Measurements from ENCODE around the gene NRXN2. TPM values are rescaled to one million over a fixed set of nuclear protein-coding genes. Genes with fewer than 3 reads are reported as not detected.

The NRXN2 gene
- total RNA-seq, 1 donor from 2014 or later, result 10.0 TPM

- Mint-ChIP-seq H3K9me3 (no peaks in the 10 kb centered on the region), H3K27ac (ENCODE audit: unreplicated experiment) (no peak overlapping the region), H3K36me3 (ENCODE audit: low read depth) (no peaks in the 10 kb centered on the region), H3K27me3 (ENCODE audit: low read depth) (peaks cover 44% of the 10 kb centered on the region), H3K4me3 (no peak overlapping the region), H3K4me1 (peaks cover 28% of the 10 kb centered on the region)
- TF ChIP-seq CTCF (conservative IDR thresholded peaks at IDR 0.05), result no peak
- DNase-seq (ENCODE audit: low read depth, low spot score), result no peak
Observed at GRCh38 chr11:64647019-64647779, 75.8 kb downstream of the NRXN2 start.

GRCh38 chr11:64644647-64645275, 78.2 kb downstream of the NRXN2 start:
- Mint-ChIP-seq H3K27me3 (ENCODE audit: low read depth) (peaks cover 44% of the 10 kb centered on the region), H3K4me1 (peaks cover 28% of the 10 kb centered on the region), H3K9me3 (no peaks in the 10 kb centered on the region), H3K36me3 (ENCODE audit: low read depth) (no peaks in the 10 kb centered on the region), H3K27ac (ENCODE audit: unreplicated experiment) (no peak overlapping the region), H3K4me3 (peak overlapping the region; percentile 46)
- peak; percentile 44 for TF ChIP-seq CTCF (conservative IDR thresholded peaks at IDR 0.05)
- no peak for DNase-seq (ENCODE audit: low read depth, low spot score)

- peaks cover 39% of the 10 kb centered on the region for H3K27me3 Mint-ChIP-seq (ENCODE audit: low read depth)
- TF ChIP-seq CTCF (conservative IDR thresholded peaks at IDR 0.05), result no peak
- H3K36me3 Mint-ChIP-seq (ENCODE audit: low read depth), result no peaks in the 10 kb centered on the region
- peaks cover 24% of the 10 kb centered on the region for H3K4me1 Mint-ChIP-seq
- peak overlapping the region; percentile 75 for H3K4me3 Mint-ChIP-seq
- H3K27ac Mint-ChIP-seq (ENCODE audit: unreplicated experiment), result no peak overlapping the region
- no peaks in the 10 kb centered on the region for H3K9me3 Mint-ChIP-seq
- no peak for DNase-seq (ENCODE audit: low read depth, low spot score)
Observed at GRCh38 chr11:64643920-64644646, 78.9 kb downstream of the NRXN2 start.

- TF ChIP-seq CTCF (conservative IDR thresholded peaks at IDR 0.05), result no peak
- H3K4me3 Mint-ChIP-seq, result peak overlapping the region; percentile 57
- no peak overlapping the region for H3K27ac Mint-ChIP-seq (ENCODE audit: unreplicated experiment)
- H3K9me3 Mint-ChIP-seq, result no peaks in the 10 kb centered on the region
- no peak for DNase-seq (ENCODE audit: low read depth, low spot score)
- peaks cover 39% of the 10 kb centered on the region for H3K27me3 Mint-ChIP-seq (ENCODE audit: low read depth)
- peaks cover 24% of the 10 kb centered on the region for H3K4me1 Mint-ChIP-seq
- H3K36me3 Mint-ChIP-seq (ENCODE audit: low read depth), result no peaks in the 10 kb centered on the region
Observed at GRCh38 chr11:64643256-64643881, 79.6 kb downstream of the NRXN2 start.

GRCh38 chr11:64642871-64643255, 80.1 kb downstream of the NRXN2 start:
- Mint-ChIP-seq H3K27ac (ENCODE audit: unreplicated experiment) (no peak overlapping the region), H3K9me3 (no peaks in the 10 kb centered on the region), H3K36me3 (ENCODE audit: low read depth) (no peaks in the 10 kb centered on the region), H3K4me3 (no peak overlapping the region), H3K4me1 (peaks cover 27% of the 10 kb centered on the region), H3K27me3 (ENCODE audit: low read depth) (peaks cover 42% of the 10 kb centered on the region)
- TF ChIP-seq CTCF (conservative IDR thresholded peaks at IDR 0.05), result no peak
- DNase-seq (ENCODE audit: low read depth, low spot score), result no peak
